ENCODE results near the gene LRMDA. TPM values are rescaled to one million over a fixed set of nuclear protein-coding genes. Genes with fewer than 3 reads are reported as not detected.
"Not testable (repeated sequence)": the region's sequence is repeated elsewhere in the genome, so short reads cannot be mapped to it uniquely, and the experiment has no call there.

LRMDA gene
- total RNA-seq, 1 donor from 2014 or later: not detected

GRCh38 chr10:76554033-76554408, 1122.6 kb downstream of the LRMDA start:
- DNase-seq (ENCODE audit: low read depth): no peak

- DNase-seq (ENCODE audit: low read depth): no peak
Measured at GRCh38 chr10:76554478-76554877, 1123.1 kb downstream of the LRMDA start.

GRCh38 chr10:76555067-76555670, 1123.7 kb downstream of the LRMDA start:
- DNase-seq (ENCODE audit: low read depth): no peak

GRCh38 chr10:76557366-76557765, 1125.9 kb downstream of the LRMDA start:
- DNase-seq (ENCODE audit: low read depth): no peak

GRCh38 chr10:76558586-76558985, 1127.2 kb downstream of the LRMDA start:
- peak; percentile 17 for DNase-seq (ENCODE audit: low read depth)

GRCh38 chr10:76558996-76559891, 1127.8 kb downstream of the LRMDA start:
- DNase-seq (ENCODE audit: low read depth): peak; percentile 70

GRCh38 chr10:76559892-76560220, 1128.4 kb downstream of the LRMDA start:
- peak; percentile 44 for DNase-seq (ENCODE audit: low read depth)

- no peak for DNase-seq (ENCODE audit: low read depth)
Measured at GRCh38 chr10:76560338-76560737, 1128.9 kb downstream of the LRMDA start.

GRCh38 chr10:76563286-76563685, 1131.9 kb downstream of the LRMDA start:
- no peak for DNase-seq (ENCODE audit: low read depth)

GRCh38 chr10:76572021-76572420, 1140.6 kb downstream of the LRMDA start:
- DNase-seq (ENCODE audit: low read depth): no peak

- peak; percentile 83 for DNase-seq (ENCODE audit: low read depth)
Measured at GRCh38 chr10:76576276-76576962, 1145.0 kb downstream of the LRMDA start.

- DNase-seq (ENCODE audit: low read depth): no peak
Measured at GRCh38 chr10:76577455-76577854, 1146.0 kb downstream of the LRMDA start.

- DNase-seq (ENCODE audit: low read depth): no peak
Measured at GRCh38 chr10:76581506-76582256, 1150.3 kb downstream of the LRMDA start.

GRCh38 chr10:76582531-76582930, 1151.1 kb downstream of the LRMDA start:
- no peak for DNase-seq (ENCODE audit: low read depth)

GRCh38 chr10:76583711-76584161, 1152.3 kb downstream of the LRMDA start:
- DNase-seq (ENCODE audit: low read depth): peak; percentile 62

- DNase-seq (ENCODE audit: low read depth): not testable (repeated sequence)
Measured at GRCh38 chr10:76584466-76584865, 1153.0 kb downstream of the LRMDA start.

MicroRNAs within 50 kb of the gene (microRNA counts, 767-probe panel; counts per million panel counts)
- not detected for microRNA hsa-miR-606

Small RNA genes lying within 50 kb of the gene (microRNA-seq; reads per million reads assigned to microRNA genes)
- not detected for gene MIR606

Other genes starting within 250 kb of the LRMDA start
- 253 and 273 TPM in 2 replicates for gene VDAC2, start 220.8 kb upstream of the LRMDA start, total RNA-seq
- 7.4 and 9.5 TPM in 2 replicates for gene COMTD1, start 195.7 kb upstream of the LRMDA start, total RNA-seq
- 4.6 and 9.9 TPM in 2 replicates for gene ZNF503, start 29.9 kb upstream of the LRMDA start, total RNA-seq